Progenitor cell of endocrine pancreas (in vitro differentiated cells): Measurements from ENCODE around the gene CD81. TPM values are rescaled to one million over a fixed set of nuclear protein-coding genes. Genes with fewer than 3 reads are reported as not detected.

Experiments
- DNase-seq: peaks from one replicate; pipeline ENCODE4 v3.0.0; 2021; ENCODE audit warnings: low spot score; ENCODE audit not compliant: unreplicated experiment
- H3K27ac Mint-ChIP-seq: 2 replicates; pipeline ENCODE4 v1.8.0; 2021; ENCODE audit warnings: mild to moderate bottlenecking, moderate library complexity, mixed read lengths
- H3K27me3 Mint-ChIP-seq: 2 replicates; pipeline ENCODE4 v1.8.0; 2021; ENCODE audit warnings: mixed read lengths
- H3K36me3 Mint-ChIP-seq: 2 replicates; pipeline ENCODE4 v1.8.0; 2022; ENCODE audit warnings: mixed read lengths; ENCODE audit not compliant: insufficient read depth
- H3K4me1 Mint-ChIP-seq: 2 replicates; pipeline ENCODE4 v1.8.0; 2021; ENCODE audit warnings: low read depth, mixed read lengths
- H3K4me3 Mint-ChIP-seq: 2 replicates; pipeline ENCODE4 v1.8.0; 2021; ENCODE audit warnings: low read depth, mild to moderate bottlenecking, moderate library complexity, mixed read lengths
- H3K9me3 Mint-ChIP-seq: 2 replicates; pipeline ENCODE4 v1.8.0; 2021; ENCODE audit warnings: low read depth, mixed read lengths
- CTCF ChIP-seq: fragments of 200-600 bp; sonication (generic); IDR thresholded peaks from one replicate; pipeline ENCODE4 v1.5.0; 2021; ENCODE audit warnings: antibody characterized with exemption, mild to moderate bottlenecking; ENCODE audit not compliant: unreplicated experiment
- total RNA-seq: library from RNA; stranded (reverse); gene quantifications from 2 replicates; pipeline ENCODE4 v1.2.1, GENCODE V29; 2021

CD81 gene
- total RNA-seq, 1 donor from 2014 or later, result 166 TPM

- Mint-ChIP-seq H3K27me3 (peaks cover 36% of the 10 kb centered on the region), H3K4me1 (no peaks in the 10 kb centered on the region), H3K36me3 (no peaks in the 10 kb centered on the region), H3K4me3 (no peak overlapping the region), H3K27ac (no peak overlapping the region), H3K9me3 (peaks cover 4% of the 10 kb centered on the region)
- TF ChIP-seq CTCF, result no peak
- DNase-seq, result no peak
Measured at GRCh38 chr11:2358754-2359442, 18.2 kb upstream of the CD81 start.

- Mint-ChIP-seq H3K27ac (no peak overlapping the region), H3K36me3 (no peaks in the 10 kb centered on the region), H3K9me3 (peaks cover 4% of the 10 kb centered on the region)
Measured at GRCh38 chr11:2359557-2359956, 17.6 kb upstream of the CD81 start.

GRCh38 chr11:2360081-2360642 lies 16.9 kb upstream of the CD81 start:
- peaks cover 4% of the 10 kb centered on the region for H3K9me3 Mint-ChIP-seq
- H3K27me3 Mint-ChIP-seq, result peaks cover 36% of the 10 kb centered on the region
- H3K4me1 Mint-ChIP-seq, result no peaks in the 10 kb centered on the region
- DNase-seq, result no peak
- TF ChIP-seq CTCF, result no peak
- H3K4me3 Mint-ChIP-seq, result no peak overlapping the region
- H3K36me3 Mint-ChIP-seq, result no peaks in the 10 kb centered on the region
- H3K27ac Mint-ChIP-seq, result no peak overlapping the region

More at GRCh38 chr11:2359557-2359956, 17.6 kb upstream of the CD81 start:
- Mint-ChIP-seq H3K4me1 (no peaks in the 10 kb centered on the region), H3K4me3 (no peak overlapping the region), H3K27me3 (peaks cover 34% of the 10 kb centered on the region)
- no peak for DNase-seq
- TF ChIP-seq CTCF, result no peak

- DNase-seq, result no peak
- H3K4me3 Mint-ChIP-seq, result no peak overlapping the region
- no peaks in the 10 kb centered on the region for H3K4me1 Mint-ChIP-seq
- peaks cover 35% of the 10 kb centered on the region for H3K27me3 Mint-ChIP-seq
- TF ChIP-seq CTCF, result no peak
- peaks cover 2% of the 10 kb centered on the region for H3K9me3 Mint-ChIP-seq
- H3K36me3 Mint-ChIP-seq, result no peaks in the 10 kb centered on the region
- H3K27ac Mint-ChIP-seq, result no peak overlapping the region
Measured at GRCh38 chr11:2361565-2361964, 15.5 kb upstream of the CD81 start.

- no peak overlapping the region for H3K27ac Mint-ChIP-seq
- TF ChIP-seq CTCF, result no peak
- peaks cover 32% of the 10 kb centered on the region for H3K27me3 Mint-ChIP-seq
- peaks cover under 1% of the 10 kb centered on the region for H3K4me1 Mint-ChIP-seq
- H3K9me3 Mint-ChIP-seq, result no peaks in the 10 kb centered on the region
- no peak overlapping the region for H3K4me3 Mint-ChIP-seq
- no peaks in the 10 kb centered on the region for H3K36me3 Mint-ChIP-seq
- no peak for DNase-seq
Measured at GRCh38 chr11:2362414-2362813, 14.7 kb upstream of the CD81 start.
